Neural cell (in vitro differentiated cells): ENCODE results near the gene EFCAB12. TPM values are rescaled to one million over a fixed set of nuclear protein-coding genes. Genes with fewer than 3 reads are reported as not detected.

Source experiments
- H2AFZ ChIP-seq: fragments of 200-600, 300-800 bp; sonication (generic), shearing (Covaris generic); 2 replicates; pipeline ENCODE4 v1.6.0; 2014; ENCODE audit warnings: low read depth, mild to moderate bottlenecking, antibody characterized with exemption, low read length, moderate library complexity
- H3F3A ChIP-seq: fragments of 200-600 bp; shearing (Covaris generic); 2 replicates; pipeline ENCODE4 v1.6.1; 2016; ENCODE audit warnings: mild to moderate bottlenecking, moderate library complexity, mixed read lengths, antibody characterized with exemption, low read length; ENCODE audit not compliant: insufficient read depth, poor library complexity, severe bottlenecking
- H3K27ac ChIP-seq: fragments of 200-600, 300-800 bp; sonication (generic), shearing (Covaris generic); 2 replicates; pipeline ENCODE4 v1.5.1; 2014; ENCODE audit warnings: mild to moderate bottlenecking, low read length, moderate library complexity
- H3K27me3 ChIP-seq: fragments of 300-800, 200-600 bp; sonication (generic), shearing (Covaris generic); 2 replicates; pipeline ENCODE4 v1.6.0; 2014; ENCODE audit warnings: mild to moderate bottlenecking, low read depth, low read length, moderate library complexity; ENCODE audit not compliant: insufficient read depth
- H3K36me3 ChIP-seq: fragments of 300-800, 200-600 bp; sonication (generic), shearing (Covaris generic); 2 replicates; pipeline ENCODE4 v1.5.1; 2014; ENCODE audit warnings: mild to moderate bottlenecking, antibody characterized with exemption, low read length, moderate library complexity; ENCODE audit not compliant: insufficient read depth
- H3K4me2 ChIP-seq: fragments of 300-800, 200-600 bp; sonication (generic), shearing (Covaris generic); 2 replicates; pipeline ENCODE4 v1.6.0; 2014; ENCODE audit warnings: mild to moderate bottlenecking, low read length
- H3K4me3 ChIP-seq: fragments of 300-800, 200-600 bp; sonication (generic), shearing (Covaris generic); 2 replicates; pipeline ENCODE4 v1.5.1; 2014; ENCODE audit warnings: mild to moderate bottlenecking, low read length, moderate library complexity
- H3K79me2 ChIP-seq: fragments of 200-600 bp; shearing (Covaris generic); replicated peaks from 2 replicates; pipeline ENCODE4 v1.6.0; 2014; ENCODE audit warnings: mild to moderate bottlenecking, low read length, moderate library complexity; ENCODE audit not compliant: insufficient read depth
- H3K9ac ChIP-seq: fragments of 300-800, 200-600 bp; sonication (generic), shearing (Covaris generic); 2 replicates; pipeline ENCODE4 v1.6.1; 2016; ENCODE audit warnings: mild to moderate bottlenecking, low read length, mixed read lengths
- H3K9me2 ChIP-seq: fragments of 200-600 bp; shearing (Covaris generic); 2 replicates; pipeline ENCODE4 v1.6.1; 2016; ENCODE audit warnings: mild to moderate bottlenecking, low read length, mixed read lengths; ENCODE audit not compliant: insufficient read depth
- H3K9me3 ChIP-seq: fragments of 200-600, 300-800 bp; sonication (generic), shearing (Covaris generic); 2 replicates; pipeline ENCODE4 v1.6.1; 2016; ENCODE audit warnings: mild to moderate bottlenecking, mixed run types, low read length, moderate library complexity, mixed read lengths
- H4K20me1 ChIP-seq: fragments of 200-600 bp; shearing (Covaris generic); 2 replicates; pipeline ENCODE4 v1.6.1; 2016; ENCODE audit warnings: mild to moderate bottlenecking, mixed run types; ENCODE audit not compliant: insufficient read depth
- CTCF ChIP-seq: fragments of 450-650 bp; IDR thresholded peaks from 2 replicates; pipeline ENCODE4 v1.5.1; 2014; ENCODE audit warnings: antibody characterized with exemption, mild to moderate bottlenecking, moderate library complexity; ENCODE audit not compliant: poor library complexity, severe bottlenecking
- EP300 ChIP-seq: fragments of 450-650 bp; conservative IDR thresholded peaks from 2 replicates; pipeline ENCODE4 v1.6.1; 2014; ENCODE audit warnings: antibody characterized with exemption, mild to moderate bottlenecking, moderate library complexity; ENCODE audit not compliant: poor library complexity, severe bottlenecking
- EZH2 ChIP-seq: fragments of 200-600, 300-800 bp; shearing (Covaris generic), sonication (generic); IDR thresholded peaks from 2 replicates; pipeline ENCODE4 v1.6.1; 2014; ENCODE audit warnings: antibody characterized with exemption, low read length, borderline replicate concordance, mild to moderate bottlenecking; ENCODE audit not compliant: insufficient read depth, poor library complexity, severe bottlenecking
- MXI1 ChIP-seq: fragments of 450-650 bp; conservative IDR thresholded peaks from 2 replicates; pipeline ENCODE4 v1.6.1; 2014; ENCODE audit warnings: antibody characterized with exemption, mild to moderate bottlenecking; ENCODE audit not compliant: poor library complexity, severe bottlenecking
- POLR2AphosphoS5 ChIP-seq: IDR thresholded peaks from 2 replicates; pipeline ENCODE4 v1.6.1; 2012
- RAD21 ChIP-seq: fragments of 450-650 bp; conservative IDR thresholded peaks from 2 replicates; pipeline ENCODE4 v1.6.1; 2014; ENCODE audit warnings: antibody characterized with exemption, mild to moderate bottlenecking, moderate library complexity
- REST ChIP-seq: IDR thresholded peaks from 2 replicates; pipeline ENCODE4 v1.6.1; 2012; ENCODE audit warnings: borderline replicate concordance
- SMC3 ChIP-seq: fragments of 450-650 bp; conservative IDR thresholded peaks from 2 replicates; pipeline ENCODE4 v1.6.1; 2014; ENCODE audit warnings: antibody characterized with exemption, mild to moderate bottlenecking, moderate library complexity; ENCODE audit not compliant: poor library complexity
- TAF1 ChIP-seq: IDR thresholded peaks from 2 replicates; pipeline ENCODE4 v1.6.1; 2012; ENCODE audit warnings: low read depth
- polyA minus RNA-seq: library from RNA; depleted of rRNA, polyadenylated mRNA; stranded (reverse); fragments of >200 nt; gene quantifications from 2 replicates; pipeline ENCODE4 v1.2.3, GENCODE V29; 2014
- polyA plus RNA-seq: library from polyadenylated mRNA; depleted of rRNA; stranded (reverse); fragments of >200 nt; gene quantifications from 2 replicates; pipeline ENCODE4 v1.2.3, GENCODE V29; 2014

The EFCAB12 gene
- polyA plus RNA-seq, result 0.14 and 0.32 TPM in 2 replicates
- 0.58 and 0.97 TPM in 2 replicates for polyA minus RNA-seq

- H3K36me3 ChIP-seq, result no peaks in the 10 kb centered on the region
- no peaks in the 10 kb centered on the region for H3K9me2 ChIP-seq
- H3K9ac ChIP-seq, result peak within 1 kb of the TSS; percentile 49
- peak within 1 kb of the TSS; percentile 97 for H2AFZ ChIP-seq
- H3K4me3 ChIP-seq, result peak within 1 kb of the TSS; percentile 74
- no peaks in the 10 kb centered on the region for H3K9me3 ChIP-seq
- peak within 1 kb of the TSS; percentile 70 for H3K4me2 ChIP-seq
- H3F3A ChIP-seq, result no peaks in the 10 kb centered on the region
- no peaks in the 10 kb centered on the region for H4K20me1 ChIP-seq
- H3K27me3 ChIP-seq, result no peaks in the 10 kb centered on the region
- TF ChIP-seq CTCF, result peak; percentile 14
- TF ChIP-seq MXI1, result peak; percentile 75
- no peak for TF ChIP-seq TAF1
- H3K27ac ChIP-seq, result peak within 1 kb of the TSS; percentile 43
- no peaks in the 10 kb centered on the region for H3K79me2 ChIP-seq
Measured at GRCh38 chr3:129428376-129429079, at the start of gene EFCAB12. Gene EFCAB12, minus strand, starts transcription at chr3:129428636. Its CDS starts 148 bp downstream, at chr3:129428488.

- no peak for TF ChIP-seq POLR2AphosphoS5
- no peak for TF ChIP-seq SMC3
- no peak for TF ChIP-seq EP300
- TF ChIP-seq TAF1, result no peak
- TF ChIP-seq RAD21, result no peak
- no peak for TF ChIP-seq REST
- no peak for TF ChIP-seq MXI1
- TF ChIP-seq CTCF, result no peak
- TF ChIP-seq EZH2, result no peak
- H2AFZ ChIP-seq, result no peak overlapping the region
- no peak overlapping the region for H3K4me3 ChIP-seq
- no peaks in the 10 kb centered on the region for H3F3A ChIP-seq
- H3K36me3 ChIP-seq, result no peaks in the 10 kb centered on the region
- no peaks in the 10 kb centered on the region for H3K9me3 ChIP-seq
- no peaks in the 10 kb centered on the region for H3K9me2 ChIP-seq
- no peaks in the 10 kb centered on the region for H3K79me2 ChIP-seq
- no peak overlapping the region for H3K27ac ChIP-seq
- no peaks in the 10 kb centered on the region for H4K20me1 ChIP-seq
- H3K4me2 ChIP-seq, result no peak overlapping the region
- H3K27me3 ChIP-seq, result no peaks in the 10 kb centered on the region
- no peak overlapping the region for H3K9ac ChIP-seq
Measured at GRCh38 chr3:129476586-129476985, 48.1 kb upstream of the EFCAB12 start.
